Kidney capillary endothelial cell (primary cell): Measurements from ENCODE around the gene TP63.

Experiments used
- DNase-seq: peaks from one replicate; pipeline ENCODE4 v3.0.0-alpha.2; 2018; ENCODE audit warnings: low spot score

The TP63 gene

GRCh38 chr3:189780546-189781270 is 149.5 kb downstream of the TP63 start:
- no peak for DNase-seq

- DNase-seq, result no peak
These were observed 150.2 kb downstream of the TP63 start for GRCh38 chr3:189781415-189781814.

- no peak for DNase-seq
These were observed 155.4 kb downstream of the TP63 start for GRCh38 chr3:189786479-189787064.

GRCh38 chr3:189787191-189787590 is 156.0 kb downstream of the TP63 start:
- DNase-seq, result no peak

GRCh38 chr3:189787632-189788031 is 156.4 kb downstream of the TP63 start:
- no peak for DNase-seq

GRCh38 chr3:189789432-189789831 is 158.2 kb downstream of the TP63 start:
- no peak for DNase-seq

GRCh38 chr3:189790658-189791057 is 159.5 kb downstream of the TP63 start:
- no peak for DNase-seq

DNA sequence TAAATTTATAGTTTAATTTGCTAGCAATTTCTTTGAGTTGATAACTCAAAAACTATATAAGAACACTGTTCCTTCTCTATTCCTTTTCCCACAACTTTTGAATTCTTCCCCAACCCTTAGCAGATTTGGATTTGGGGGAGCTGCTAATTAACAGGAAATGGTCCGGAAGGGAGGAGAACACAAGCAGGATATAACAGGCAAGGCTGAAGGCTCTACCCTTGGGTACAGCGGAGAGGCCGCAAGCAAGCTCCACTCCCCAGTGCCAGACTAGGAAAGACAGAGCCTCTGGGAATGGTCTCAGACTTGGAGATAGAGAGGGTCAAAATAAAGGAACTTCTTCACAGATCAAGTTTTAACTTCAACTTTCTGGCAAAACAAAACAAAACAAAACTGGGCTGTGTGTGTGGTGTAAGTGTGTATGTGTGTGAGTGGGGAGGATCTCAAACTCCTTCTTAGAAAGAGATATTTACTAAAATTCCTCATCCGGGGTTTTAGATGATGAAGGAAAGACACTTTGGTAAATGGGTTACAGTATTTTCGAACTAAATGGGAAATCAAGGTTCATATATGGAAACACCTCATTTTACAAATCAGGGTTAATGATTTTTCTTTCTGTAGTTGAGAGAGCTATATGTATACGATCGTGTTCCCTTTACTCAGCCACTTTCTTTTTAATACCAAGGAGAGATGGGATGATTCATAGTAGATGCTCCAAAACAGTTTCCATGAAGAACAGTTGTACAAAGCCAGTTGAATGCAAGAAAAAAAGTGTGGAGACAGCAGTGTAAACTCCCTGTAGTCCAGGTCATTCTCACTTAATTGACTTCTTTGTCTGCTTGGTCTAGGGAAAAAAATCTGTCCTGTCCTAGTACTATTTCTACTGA is 161.1 kb downstream of the TP63 start:
- DNase-seq, result no peak

GRCh38 chr3:189794518-189794917 is 163.3 kb downstream of the TP63 start:
- no peak for DNase-seq

- DNase-seq, result no peak
These were observed 166.0 kb downstream of the TP63 start for GRCh38 chr3:189797103-189797750.

- DNase-seq, result no peak
These were observed 168.2 kb downstream of the TP63 start for GRCh38 chr3:189799366-189799765.

DNA sequence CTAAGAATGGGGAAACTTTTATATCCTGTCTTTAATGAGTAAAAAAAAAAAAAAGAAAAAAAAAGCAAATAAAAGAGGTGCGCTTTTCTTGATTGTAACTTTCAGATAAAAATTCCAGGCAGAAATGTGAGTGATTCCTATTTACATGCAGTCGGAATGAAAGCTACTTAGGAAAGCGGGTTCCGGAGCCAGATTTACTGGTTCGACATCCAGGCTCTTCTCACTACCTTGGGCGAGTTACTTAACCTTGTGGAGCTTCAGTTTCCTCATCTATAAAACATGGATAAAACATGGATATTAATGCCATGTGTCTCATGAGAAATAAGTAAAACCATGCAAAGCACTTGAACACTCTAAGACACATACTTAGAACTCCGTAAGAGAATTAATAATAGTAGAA is 169.2 kb downstream of the TP63 start:
- DNase-seq, result no peak

- DNase-seq, result no peak
These were observed 172.1 kb downstream of the TP63 start for GRCh38 chr3:189803254-189803653.

- DNase-seq, result no peak
These were observed 174.3 kb downstream of the TP63 start for GRCh38 chr3:189805375-189806067.

DNA sequence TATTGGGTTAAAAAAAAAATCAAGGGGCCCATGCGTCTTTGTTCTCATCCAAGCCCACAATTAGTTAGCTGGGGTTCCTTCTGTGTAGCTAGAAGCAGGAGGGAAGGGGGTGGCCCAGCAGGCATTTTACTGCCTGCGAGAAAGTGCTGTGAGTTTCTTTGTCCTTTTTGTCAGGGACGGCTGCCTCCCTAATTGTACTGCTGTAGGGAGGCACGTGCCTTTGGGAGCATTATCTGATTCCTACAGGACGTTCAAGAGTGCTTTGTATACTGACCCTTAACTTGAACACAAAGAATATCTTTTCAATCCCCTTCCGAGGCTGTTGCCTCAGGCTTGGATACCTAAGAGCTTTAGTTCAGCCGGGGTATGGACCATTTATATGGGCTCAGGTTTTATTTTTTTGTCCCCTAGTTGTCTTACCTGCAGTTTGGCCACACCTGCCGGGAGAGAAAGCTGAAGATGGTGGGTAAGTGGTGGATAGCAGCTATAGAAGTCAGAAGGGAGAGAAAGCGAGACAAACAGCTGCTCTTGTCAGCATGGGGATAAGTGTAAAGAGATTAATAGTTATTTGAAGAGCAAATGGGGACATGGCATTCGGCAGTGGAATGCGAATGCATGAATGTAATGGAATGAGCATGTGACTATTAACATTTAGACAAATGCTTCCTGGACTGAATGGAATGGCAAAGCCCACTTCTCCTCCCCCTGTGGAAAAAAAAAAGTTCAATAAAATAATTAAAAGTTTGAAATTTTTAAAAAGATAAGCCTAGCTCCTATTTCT is 175.2 kb downstream of the TP63 start:
- no peak for DNase-seq

DNA sequence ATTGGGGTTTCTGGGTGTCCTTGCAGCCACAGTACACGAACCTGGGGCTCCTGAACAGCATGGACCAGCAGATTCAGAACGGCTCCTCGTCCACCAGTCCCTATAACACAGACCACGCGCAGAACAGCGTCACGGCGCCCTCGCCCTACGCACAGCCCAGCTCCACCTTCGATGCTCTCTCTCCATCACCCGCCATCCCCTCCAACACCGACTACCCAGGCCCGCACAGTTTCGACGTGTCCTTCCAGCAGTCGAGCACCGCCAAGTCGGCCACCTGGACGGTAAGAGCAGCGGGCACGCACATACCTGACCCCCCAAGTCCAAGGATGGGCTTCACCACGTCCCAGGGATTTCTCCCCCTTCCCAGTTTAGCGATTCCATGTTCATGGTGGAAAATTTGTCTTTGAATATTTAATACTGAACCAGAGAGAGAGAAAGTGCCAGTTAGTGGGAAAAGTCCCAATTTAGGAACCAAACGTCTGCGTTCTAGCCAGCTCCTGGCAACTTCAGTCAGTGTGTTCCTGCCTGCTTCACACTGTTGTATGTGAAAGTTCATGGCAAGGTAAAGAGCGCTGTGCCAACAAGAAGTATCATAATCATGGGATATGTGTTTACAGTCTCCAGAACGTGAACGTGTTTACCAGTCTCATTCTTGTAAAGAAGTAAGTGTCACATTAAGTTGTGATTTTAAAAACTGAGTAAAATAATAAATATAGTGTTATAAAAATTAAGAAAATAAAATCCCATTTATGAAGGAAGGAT is 177.2 kb downstream of the TP63 start:
- no peak for DNase-seq

DNA sequence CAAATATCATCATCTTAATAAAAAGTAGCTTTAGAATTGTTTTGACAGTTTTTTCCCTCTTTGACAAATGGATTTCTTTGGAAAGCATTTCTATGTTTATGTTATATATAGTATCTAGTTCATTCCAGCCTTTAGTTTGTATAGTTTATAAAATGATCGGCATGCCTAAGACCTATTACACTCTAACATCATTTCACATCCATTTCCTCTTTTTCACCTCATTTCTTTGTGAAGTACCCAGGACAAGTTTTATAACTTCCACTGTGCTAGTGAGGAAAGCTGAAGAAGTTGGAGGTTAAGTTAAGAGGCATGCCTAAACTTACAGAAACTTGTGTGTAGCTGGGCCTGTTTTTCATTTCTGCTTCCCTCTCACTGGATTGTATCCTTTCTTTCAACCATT is 178.4 kb downstream of the TP63 start:
- no peak for DNase-seq

GRCh38 chr3:189812806-189813465 is 181.7 kb downstream of the TP63 start:
- no peak for DNase-seq

- DNase-seq, result no peak
These were observed 182.6 kb downstream of the TP63 start for GRCh38 chr3:189813647-189814240.
